Peyer's patch (tissue), 4 donors: ENCODE data around the gene CEMIP.

Experiments used
- POLR2A ChIP-seq, 2 donors: fragments of 450-650 bp; IDR thresholded peaks; one replicate each; pipeline ENCODE4 v1.5.1; 2017; ENCODE audit warnings: antibody characterized with exemption in 2 of 2, mild to moderate bottlenecking in 2 of 2, moderate library complexity in 2 of 2
- TF ChIP-seq, protein P1 (sequence below), 6 experiments: fragments of 450-650 bp in 4 of 6; fragments of 200-600 bp in 2 of 6; sonication (generic) in 1 of 6; IDR thresholded peaks; one replicate each; pipeline ENCODE4 v1.5.1; 2017 to 2019; ENCODE audit warnings: antibody characterized with exemption in 6 of 6, mild to moderate bottlenecking in 3 of 6, moderate library complexity in 1 of 6

DNA sequence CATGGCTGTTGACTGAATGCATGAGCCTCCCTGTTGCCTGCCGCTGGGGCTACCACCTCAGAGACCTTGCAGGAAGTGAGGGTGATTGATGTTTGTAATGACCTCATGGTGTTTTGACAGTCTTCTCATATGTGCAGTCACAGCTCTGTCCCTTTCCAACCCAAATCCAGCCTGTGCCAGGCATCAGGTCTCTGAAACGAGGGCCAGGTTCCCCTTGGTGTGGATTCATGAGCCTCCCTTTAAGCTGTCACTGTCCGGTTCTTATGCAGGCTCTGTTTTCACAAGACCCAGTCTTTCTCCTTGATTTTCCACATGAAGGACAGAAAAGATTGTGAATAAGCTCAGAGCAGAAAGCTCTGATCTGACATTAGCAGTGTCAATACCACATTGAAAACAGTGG is 43.1 kb downstream of the CEMIP start:
- TF ChIP-seq, protein P1, sequence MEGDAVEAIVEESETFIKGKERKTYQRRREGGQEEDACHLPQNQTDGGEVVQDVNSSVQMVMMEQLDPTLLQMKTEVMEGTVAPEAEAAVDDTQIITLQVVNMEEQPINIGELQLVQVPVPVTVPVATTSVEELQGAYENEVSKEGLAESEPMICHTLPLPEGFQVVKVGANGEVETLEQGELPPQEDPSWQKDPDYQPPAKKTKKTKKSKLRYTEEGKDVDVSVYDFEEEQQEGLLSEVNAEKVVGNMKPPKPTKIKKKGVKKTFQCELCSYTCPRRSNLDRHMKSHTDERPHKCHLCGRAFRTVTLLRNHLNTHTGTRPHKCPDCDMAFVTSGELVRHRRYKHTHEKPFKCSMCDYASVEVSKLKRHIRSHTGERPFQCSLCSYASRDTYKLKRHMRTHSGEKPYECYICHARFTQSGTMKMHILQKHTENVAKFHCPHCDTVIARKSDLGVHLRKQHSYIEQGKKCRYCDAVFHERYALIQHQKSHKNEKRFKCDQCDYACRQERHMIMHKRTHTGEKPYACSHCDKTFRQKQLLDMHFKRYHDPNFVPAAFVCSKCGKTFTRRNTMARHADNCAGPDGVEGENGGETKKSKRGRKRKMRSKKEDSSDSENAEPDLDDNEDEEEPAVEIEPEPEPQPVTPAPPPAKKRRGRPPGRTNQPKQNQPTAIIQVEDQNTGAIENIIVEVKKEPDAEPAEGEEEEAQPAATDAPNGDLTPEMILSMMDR (IDR thresholded peaks at IDR 0.05): no peak
- TF ChIP-seq POLR2A (IDR thresholded peaks at IDR 0.05): no peak
